Right cardiac atrium (tissue), 5 donors: ENCODE measurements around the gene SKIC2. TPM values are rescaled to one million over a fixed set of nuclear protein-coding genes. Genes with fewer than 3 reads are reported as not detected.
A peak's percentile ranks its signal among the peaks of the same experiment; 100 is the strongest.

Experiments used
- ATAC-seq, 2 donors: fragments of 200-7000 bp; cut with Tn5 transposase; one replicate each; pipeline versions ENCODE4 v1.8.0 to v1.9.1; 2020; ENCODE audit warnings: moderate library complexity in 2 of 2, mild to moderate bottlenecking in 1 of 2
- DNase-seq, 3 donors: peaks; one replicate each; pipeline ENCODE4 v3.0.0-alpha.2; 2020
- H3K27ac ChIP-seq: one replicate; pipeline ENCODE4 v1.5.1; 2013; ENCODE audit warnings: mild to moderate bottlenecking, low read length, control low read depth, moderate library complexity
- H3K27me3 ChIP-seq: one replicate; pipeline ENCODE4 v1.6.1; 2013; ENCODE audit not compliant: control insufficient read depth, insufficient read depth
- H3K4me1 ChIP-seq: one replicate; pipeline ENCODE4 v1.6.1; 2013; ENCODE audit warnings: low read length; ENCODE audit not compliant: control insufficient read depth, insufficient read depth
- H3K4me3 ChIP-seq: one replicate; pipeline ENCODE4 v1.5.1; 2013; ENCODE audit warnings: low read length, control low read depth
- H3K9me3 ChIP-seq: one replicate; pipeline ENCODE4 v1.6.1; 2013; ENCODE audit warnings: low read length; ENCODE audit not compliant: control insufficient read depth
- WGBS: extraction: QIAGEN DNeasy Blood & Tissue Kit; methylation state at CpG from one replicate; pipeline ENCODE4 v1.1.7; 2013; 5-methylcytosine and 5-hydroxymethylcytosine counted together
- intact Hi-C, 4 donors: fragments of 100-400 bp; cut with DNase I; formaldehyde crosslinking; loops; one replicate each; pipeline versions ENCODE4 v1.11.0 to v1.14.0; 2022 to 2023
- polyA plus RNA-seq: library from polyadenylated mRNA; stranded (reverse); fragments of 200-250 nt; gene quantifications from one replicate; pipeline ENCODE4 v1.2.3, GENCODE V29; 2013
- total RNA-seq, 4 donors: library from RNA; stranded (reverse); fragmentation: NEBNext Ultra II Directional; extraction: Animal tissue kit (Norgen Biotek cat#: 25700); gene quantifications; one replicate each; pipeline ENCODE4 v1.2.1, GENCODE V29; 2021
- donor health status: healthy with polysubstance abuse.
- donor health status: DM: no; HTN: yes; CAD: no.
- donor health status: DM: no; HTN: no; CAD: no.
- donor health status: DM: no; HTN: yes; CAD: no; lungs with severe emphysema.
- donor health status: DM: yes; HTN: yes; CAD: no.

The SKIC2 gene
- total and polyA plus RNA-seq, 5 donors: 28.9 to 43.1 (median 36.8) TPM

GRCh38 chr6:31945507-31946369 lies 13.2 kb upstream of the SKIC2 start, which contains the start of gene CFB:
Gene CFB, plus strand, starts transcription at chr6:31946095. Its CDS starts 127 bp downstream, at chr6:31946222.
- no peaks in the 10 kb centered on the region for H3K9me3 ChIP-seq
- no peaks in the 10 kb centered on the region for H3K27me3 ChIP-seq
- peak; percentile 88 to 94 (median 90) for DNase-seq
- 36% methylated on average over 11 of the region's 11 CpGs for WGBS
- intact Hi-C loops: no loop called here
- no peaks in the 10 kb centered on the region for H3K4me1 ChIP-seq
- H3K4me3 ChIP-seq: no peak within 1 kb of the TSS
- ATAC-seq: peak; percentile 92 to 93
- peak within 1 kb of the TSS; percentile 61 for H3K27ac ChIP-seq

DNA sequence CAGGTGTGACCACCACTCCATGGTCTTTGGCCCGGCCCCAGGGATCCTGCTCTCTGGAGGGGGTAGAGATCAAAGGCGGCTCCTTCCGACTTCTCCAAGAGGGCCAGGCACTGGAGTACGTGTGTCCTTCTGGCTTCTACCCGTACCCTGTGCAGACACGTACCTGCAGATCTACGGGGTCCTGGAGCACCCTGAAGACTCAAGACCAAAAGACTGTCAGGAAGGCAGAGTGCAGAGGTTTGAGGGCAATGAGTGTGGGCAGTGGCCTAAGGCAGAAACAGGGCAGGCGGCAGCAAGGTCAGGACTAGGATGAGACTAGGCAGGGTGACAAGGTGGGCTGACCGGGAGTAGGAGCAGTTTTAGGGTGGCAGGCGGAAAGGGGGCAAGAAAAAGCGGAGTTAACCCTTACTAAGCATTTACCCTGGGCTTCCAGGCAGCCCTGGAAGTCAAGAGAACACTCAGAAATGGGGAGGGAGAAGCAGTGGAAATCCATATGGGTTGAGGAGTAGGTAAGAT lies 12.5 kb upstream of the SKIC2 start:
- Histone ChIP-seq H3K9me3 (no peaks in the 10 kb centered on the region), H3K27me3 (no peaks in the 10 kb centered on the region), H3K4me1 (no peaks in the 10 kb centered on the region), H3K4me3 (no peak overlapping the region), H3K27ac (peak overlapping the region; percentile 61)
- WGBS: 80% methylated on average over 11 of the region's 11 CpGs
- ATAC-seq (no peak), DNase-seq (no peak)
- intact Hi-C loops: no loop called here

GRCh38 chr6:31947070-31947675 lies 11.8 kb upstream of the SKIC2 start:
- Histone ChIP-seq H3K27me3 (no peaks in the 10 kb centered on the region), H3K4me3 (no peak overlapping the region), H3K9me3 (no peaks in the 10 kb centered on the region), H3K4me1 (no peaks in the 10 kb centered on the region), H3K27ac (no peak overlapping the region)
- ATAC-seq (no peak), DNase-seq (no peak)
- intact Hi-C loops: no loop called here
- 82% methylated on average over 24 of the region's 24 CpGs for WGBS

DNA sequence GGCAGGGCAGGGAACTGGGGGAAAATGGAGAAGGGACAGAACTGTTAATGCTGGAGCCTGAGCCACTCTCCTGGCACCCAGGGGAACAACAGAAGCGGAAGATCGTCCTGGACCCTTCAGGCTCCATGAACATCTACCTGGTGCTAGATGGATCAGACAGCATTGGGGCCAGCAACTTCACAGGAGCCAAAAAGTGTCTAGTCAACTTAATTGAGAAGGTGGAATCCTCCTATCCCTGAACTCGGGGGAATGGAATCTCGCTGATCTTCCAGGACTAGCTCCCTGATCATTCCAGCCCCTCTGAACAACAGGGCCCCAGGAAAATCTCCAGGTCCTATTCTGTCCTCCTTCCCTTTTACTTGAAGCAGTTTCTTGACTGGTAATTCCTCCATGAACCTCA lies 11.1 kb upstream of the SKIC2 start:
- Histone ChIP-seq H3K4me3 (no peak overlapping the region), H3K27me3 (no peaks in the 10 kb centered on the region), H3K27ac (no peak overlapping the region), H3K9me3 (no peaks in the 10 kb centered on the region), H3K4me1 (no peaks in the 10 kb centered on the region)
- intact Hi-C loops: no loop called here
- ATAC-seq (no peak), DNase-seq (no peak)
- WGBS: 88% methylated on average over 4 of the region's 4 CpGs

DNA sequence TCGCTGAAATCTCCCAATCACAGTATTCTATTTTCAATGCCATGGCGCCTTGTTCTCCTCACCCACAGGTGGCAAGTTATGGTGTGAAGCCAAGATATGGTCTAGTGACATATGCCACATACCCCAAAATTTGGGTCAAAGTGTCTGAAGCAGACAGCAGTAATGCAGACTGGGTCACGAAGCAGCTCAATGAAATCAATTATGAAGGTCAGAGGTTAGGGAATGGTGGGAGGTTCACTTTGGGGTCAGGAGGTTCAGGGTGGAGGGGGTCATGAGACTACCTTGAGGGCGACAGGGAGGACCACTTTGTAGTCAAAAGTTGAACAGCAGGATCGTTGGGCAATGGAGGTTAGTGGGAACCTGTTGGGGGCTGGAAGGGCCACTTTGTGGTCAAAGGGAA lies 10.7 kb upstream of the SKIC2 start:
- DNase-seq (no peak), ATAC-seq (no peak)
- no peaks in the 10 kb centered on the region for H3K27me3 ChIP-seq
- no peak overlapping the region for H3K27ac ChIP-seq
- H3K4me1 ChIP-seq: no peaks in the 10 kb centered on the region
- H3K9me3 ChIP-seq: no peaks in the 10 kb centered on the region
- H3K4me3 ChIP-seq: no peak overlapping the region
- WGBS: 79% methylated on average over 5 of the region's 5 CpGs
- intact Hi-C loops: no loop called here

DNA sequence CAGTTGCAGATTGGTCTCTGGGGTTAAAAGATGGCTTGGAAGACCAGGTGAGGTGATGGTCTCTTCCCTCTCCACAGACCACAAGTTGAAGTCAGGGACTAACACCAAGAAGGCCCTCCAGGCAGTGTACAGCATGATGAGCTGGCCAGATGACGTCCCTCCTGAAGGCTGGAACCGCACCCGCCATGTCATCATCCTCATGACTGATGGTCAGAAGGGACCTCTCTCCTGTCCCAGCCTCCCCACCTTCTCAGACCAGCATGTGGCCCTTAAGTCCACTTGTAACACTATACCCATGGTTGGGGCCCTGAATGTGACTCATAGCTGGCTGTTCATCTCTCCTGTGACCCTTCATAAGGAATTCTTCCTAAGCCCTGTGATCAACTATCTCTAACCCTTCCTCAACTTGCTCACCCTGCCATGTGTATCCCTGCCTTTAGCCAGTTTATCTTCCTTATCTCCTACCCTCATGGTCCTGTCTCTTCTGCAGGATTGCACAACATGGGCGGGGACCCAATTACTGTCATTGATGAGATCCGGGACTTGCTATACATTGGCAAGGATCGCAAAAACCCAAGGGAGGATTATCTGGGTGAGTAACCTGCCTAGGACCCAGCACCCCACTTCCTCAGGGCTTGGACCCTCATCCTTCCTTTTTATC lies 10.1 kb upstream of the SKIC2 start:
- H3K4me1 ChIP-seq: no peaks in the 10 kb centered on the region
- 85% methylated on average over 6 of the region's 6 CpGs for WGBS
- ATAC-seq (no peak), DNase-seq (no peak)
- H3K4me3 ChIP-seq: no peak overlapping the region
- H3K9me3 ChIP-seq: no peaks in the 10 kb centered on the region
- no peak overlapping the region for H3K27ac ChIP-seq
- intact Hi-C loops: no loop called here
- H3K27me3 ChIP-seq: no peaks in the 10 kb centered on the region

DNA sequence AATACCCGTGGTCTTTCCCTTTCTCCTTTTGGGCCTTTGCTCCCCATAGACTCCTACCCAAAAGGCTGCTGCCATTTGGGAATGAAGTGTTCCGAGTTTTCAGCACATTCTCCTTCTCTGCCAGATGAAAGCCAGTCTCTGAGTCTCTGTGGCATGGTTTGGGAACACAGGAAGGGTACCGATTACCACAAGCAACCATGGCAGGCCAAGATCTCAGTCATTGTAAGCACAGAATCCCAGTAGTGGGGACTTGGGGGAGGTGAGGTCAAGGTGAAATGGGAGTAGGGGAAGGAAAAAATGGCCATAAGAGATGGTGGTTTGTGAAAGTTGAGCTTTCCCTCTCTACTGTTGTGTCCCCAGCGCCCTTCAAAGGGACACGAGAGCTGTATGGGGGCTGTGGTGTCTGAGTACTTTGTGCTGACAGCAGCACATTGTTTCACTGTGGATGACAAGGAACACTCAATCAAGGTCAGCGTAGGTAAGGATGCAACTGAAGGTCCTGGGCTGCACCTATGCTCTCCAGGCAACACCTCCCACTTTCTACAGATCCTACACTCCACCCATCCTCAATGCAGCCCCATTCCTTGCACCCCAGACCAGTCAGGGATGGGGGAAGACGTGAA lies 8.9 kb upstream of the SKIC2 start:
- Histone ChIP-seq H3K4me1 (no peaks in the 10 kb centered on the region), H3K9me3 (no peaks in the 10 kb centered on the region), H3K27ac (no peak overlapping the region), H3K27me3 (no peaks in the 10 kb centered on the region), H3K4me3 (no peak overlapping the region)
- ATAC-seq (no peak), DNase-seq (no peak)
- intact Hi-C loops: loop anchor here (5.0 to 10.0 kb wide), 4 partner anchors 45 to 268 kb away; partner anchors contain the start of genes LY6G5C (in 3 of the 4), ZBTB12 (in 2 of the 4) and EHMT2 (in 1 of the 4)
- WGBS: 82% methylated on average over 7 of the region's 7 CpGs

DNA sequence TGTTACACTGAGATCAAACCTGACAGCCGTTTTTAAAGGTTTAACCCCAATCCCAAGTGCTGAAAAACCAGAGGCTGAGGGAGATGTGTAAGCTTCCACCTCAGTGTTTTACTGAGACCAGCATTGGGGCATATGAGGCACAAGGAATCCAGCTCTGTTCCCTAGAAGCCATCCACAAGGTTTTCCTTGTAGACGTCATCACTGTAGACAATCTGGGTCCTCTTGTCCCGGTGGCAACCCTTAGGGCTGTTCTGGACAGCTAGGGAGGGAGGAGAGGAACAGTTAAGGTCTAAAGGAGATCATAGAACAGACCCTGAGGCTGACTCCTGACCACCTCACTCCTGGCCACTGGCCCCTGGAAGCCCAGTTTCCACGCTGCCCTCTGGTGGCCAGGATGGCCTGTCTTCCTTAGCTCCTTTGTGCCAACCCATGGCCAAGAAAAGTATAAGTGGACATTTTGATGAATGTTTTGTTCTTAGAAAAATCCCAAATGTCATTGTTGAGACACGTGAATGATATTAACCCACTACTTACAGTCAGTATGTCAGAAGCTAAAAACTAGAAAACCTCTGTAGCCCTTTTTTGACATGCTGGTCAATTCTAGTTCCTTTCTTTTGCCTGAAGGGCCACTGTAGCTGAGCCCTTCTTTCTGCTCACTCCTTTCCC lies 6.7 kb upstream of the SKIC2 start:
- Histone ChIP-seq H3K4me3 (no peak overlapping the region), H3K27me3 (no peaks in the 10 kb centered on the region), H3K9me3 (no peaks in the 10 kb centered on the region), H3K4me1 (no peaks in the 10 kb centered on the region), H3K27ac (no peak overlapping the region)
- DNase-seq (peak; percentile 62 to 89 (median 85)), ATAC-seq (peak; percentile 52 to 63)
- intact Hi-C loops: loop anchor here (5.0 to 10.0 kb wide), 4 partner anchors 47 to 270 kb away; partner anchors contain the start of genes LY6G5C (in 3 of the 4), ZBTB12 (in 2 of the 4) and EHMT2 (in 1 of the 4)
- WGBS: 56% methylated on average over 5 of the region's 5 CpGs

DNA sequence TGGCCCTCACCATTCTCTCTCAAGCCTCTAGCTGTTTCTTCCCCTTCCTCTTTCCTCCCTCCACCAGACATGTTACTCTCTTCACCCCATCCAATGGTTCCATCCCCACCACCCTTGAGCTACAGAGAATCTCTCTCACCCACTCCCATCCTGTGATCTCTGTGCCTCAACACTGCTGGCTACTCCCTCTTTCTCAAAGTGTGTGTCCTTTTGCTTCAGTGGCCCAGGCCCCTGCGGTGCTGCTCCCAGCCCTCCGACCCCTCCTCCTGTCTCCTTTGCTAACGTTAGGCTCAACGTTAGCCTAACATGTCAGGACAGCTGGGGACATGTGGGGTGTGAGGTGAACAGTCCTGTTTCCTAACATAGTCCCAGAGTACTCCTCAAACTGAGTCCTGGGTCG lies 6.1 kb upstream of the SKIC2 start:
- H3K9me3 ChIP-seq: no peaks in the 10 kb centered on the region
- H3K4me1 ChIP-seq: no peaks in the 10 kb centered on the region
- no peak overlapping the region for H3K4me3 ChIP-seq
- no peaks in the 10 kb centered on the region for H3K27me3 ChIP-seq
- intact Hi-C loops: loop anchor here (5.0 to 10.0 kb wide), 4 partner anchors 48 to 271 kb away; partner anchors contain the start of genes LY6G5C (in 3 of the 4), ZBTB12 (in 2 of the 4) and EHMT2 (in 1 of the 4)
- no peak for DNase-seq
- H3K27ac ChIP-seq: no peak overlapping the region
- no peak for ATAC-seq
- WGBS: 69% methylated on average over 5 of the region's 5 CpGs

- H3K4me3 ChIP-seq: no peak overlapping the region
- H3K27ac ChIP-seq: no peak overlapping the region
- WGBS: 97% methylated on average over 28 of the region's 28 CpGs
- no peak for DNase-seq
- no peak for ATAC-seq
- intact Hi-C loops: loop anchor here (5.0 to 10.0 kb wide), 4 partner anchors 50 to 272 kb away; partner anchors contain the start of genes LY6G5C (in 3 of the 4), ZBTB12 (in 2 of the 4) and EHMT2 (in 1 of the 4)
- H3K27me3 ChIP-seq: no peaks in the 10 kb centered on the region
- H3K9me3 ChIP-seq: no peaks in the 10 kb centered on the region
- no peaks in the 10 kb centered on the region for H3K4me1 ChIP-seq
Measured at GRCh38 chr6:31954511-31954910, 4.5 kb upstream of the SKIC2 start.
